Left renal pelvis (tissue), 4 donors: ENCODE data around the gene GAREM1. TPM values are rescaled to one million over a fixed set of nuclear protein-coding genes. Genes with fewer than 3 reads are reported as not detected.
A peak's percentile ranks its signal among the peaks of the same experiment; 100 is the strongest.
"Not testable (repeated sequence)": the region's sequence is repeated elsewhere in the genome, so short reads cannot be mapped to it uniquely, and the experiment has no call there.

Experiments
- DNase-seq, 4 donors: peaks; one replicate each; pipeline ENCODE4 v3.0.0-alpha.2; 2013; ENCODE audit warnings: low read depth in 4 of 4, low spot score in 3 of 4
- polyA plus RNA-seq, 4 donors: library from polyadenylated mRNA; unstranded; fragments of 120-200 nt; gene quantifications; one replicate each; pipeline ENCODE4 v1.2.1, GENCODE V29; 2013; ENCODE audit not compliant: insufficient read length in 4 of 4

GAREM1 gene
- polyA plus RNA-seq, 4 donors = 10.6 to 36.0 (median 31.2) TPM

- DNase-seq = no peak
Observed at GRCh38 chr18:32373505-32373904, 97.2 kb downstream of the GAREM1 start.

- no peak for DNase-seq
Observed at GRCh38 chr18:32372381-32373061, 98.2 kb downstream of the GAREM1 start.

DNA sequence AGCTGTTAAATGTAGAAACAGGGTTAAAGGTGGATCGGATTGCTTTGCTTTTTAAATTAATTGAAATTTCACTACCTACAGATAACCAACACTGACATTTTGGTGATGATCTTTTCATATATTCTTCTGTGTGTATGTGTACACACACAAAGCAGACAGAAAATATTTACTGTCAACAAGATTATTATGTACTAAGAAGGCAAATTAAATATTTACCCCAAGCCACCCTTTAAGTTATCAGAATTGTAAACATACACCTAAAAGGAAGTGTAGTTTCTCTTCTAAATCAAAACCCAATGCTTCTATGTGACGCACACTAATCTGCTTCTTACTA, 98.7 kb downstream of the GAREM1 start:
- no peak for DNase-seq

GRCh38 chr18:32371384-32371783, 99.3 kb downstream of the GAREM1 start:
- no peak for DNase-seq

GRCh38 chr18:32368991-32369390, 101.7 kb downstream of the GAREM1 start:
- DNase-seq = no peak

- DNase-seq = no peak
Observed at GRCh38 chr18:32368170-32368569, 102.5 kb downstream of the GAREM1 start.

GRCh38 chr18:32366586-32367538, 103.8 kb downstream of the GAREM1 start:
- DNase-seq = no peak

DNA sequence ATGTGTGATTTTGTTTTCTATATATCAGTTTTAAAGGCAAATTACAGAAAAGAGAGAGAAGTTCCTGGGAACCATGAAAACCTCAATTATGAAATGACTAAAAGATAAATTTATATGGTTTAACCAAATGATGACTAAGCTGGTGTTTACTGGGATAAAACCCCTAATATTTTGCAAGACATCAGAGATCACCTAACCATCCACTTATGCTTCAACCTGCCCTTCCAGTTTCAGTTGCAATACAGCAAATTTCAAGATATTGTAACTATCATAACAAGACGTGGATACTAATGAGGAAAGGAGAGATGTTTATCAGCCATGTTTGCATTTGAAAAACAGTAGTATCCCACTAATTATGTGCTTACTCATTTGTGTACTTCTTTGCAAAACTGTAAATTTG, 108.2 kb downstream of the GAREM1 start:
- no peak for DNase-seq

- no peak for DNase-seq
Observed at GRCh38 chr18:32360682-32361345, 109.9 kb downstream of the GAREM1 start.

DNA sequence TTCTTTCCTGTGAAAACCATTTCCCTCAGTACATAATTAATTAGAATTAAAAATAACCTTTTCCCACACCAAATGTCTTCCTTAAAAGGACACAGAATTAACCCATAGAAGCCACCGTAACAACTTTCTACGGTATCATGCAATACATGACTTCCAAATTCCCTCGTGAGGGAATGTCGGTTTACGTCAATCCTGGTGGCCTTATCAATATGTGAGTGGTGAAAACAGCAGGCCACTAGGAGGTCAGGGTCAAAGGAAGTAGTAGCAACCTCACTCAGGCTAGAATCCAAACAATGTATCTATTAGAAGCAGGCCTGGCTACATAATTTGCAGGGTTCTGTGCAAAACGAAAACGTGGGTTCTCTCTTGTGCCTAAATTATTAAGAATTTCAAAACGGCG, 112.2 kb downstream of the GAREM1 start:
- DNase-seq = no peak

DNA sequence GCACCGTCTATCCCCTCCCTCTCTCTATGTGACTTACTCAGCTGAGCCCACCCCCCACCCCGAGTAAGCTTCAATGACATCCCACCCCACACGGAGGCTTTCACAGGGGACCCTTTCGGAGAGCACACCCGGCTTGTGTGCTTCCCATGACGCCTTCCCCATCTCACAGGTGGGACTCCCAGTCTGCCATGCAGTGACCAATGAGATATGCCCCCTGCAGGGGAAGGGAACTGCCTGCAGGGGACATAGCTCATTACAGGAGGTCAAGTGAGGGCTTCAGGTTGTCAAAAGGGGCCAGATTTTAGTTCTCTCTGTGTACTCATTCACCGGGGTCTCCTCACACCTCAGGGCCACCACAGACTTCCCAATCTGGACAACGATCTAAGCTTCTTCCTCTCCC, 112.6 kb downstream of the GAREM1 start:
- DNase-seq = no peak

GRCh38 chr18:32355896-32356295, 114.8 kb downstream of the GAREM1 start:
- DNase-seq = no peak

- DNase-seq = no peak
Observed at GRCh38 chr18:32354518-32354917, 116.2 kb downstream of the GAREM1 start.

GRCh38 chr18:32353257-32353656, 117.4 kb downstream of the GAREM1 start:
- no peak for DNase-seq

GRCh38 chr18:32351032-32351431, 119.7 kb downstream of the GAREM1 start:
- DNase-seq = no peak

DNA sequence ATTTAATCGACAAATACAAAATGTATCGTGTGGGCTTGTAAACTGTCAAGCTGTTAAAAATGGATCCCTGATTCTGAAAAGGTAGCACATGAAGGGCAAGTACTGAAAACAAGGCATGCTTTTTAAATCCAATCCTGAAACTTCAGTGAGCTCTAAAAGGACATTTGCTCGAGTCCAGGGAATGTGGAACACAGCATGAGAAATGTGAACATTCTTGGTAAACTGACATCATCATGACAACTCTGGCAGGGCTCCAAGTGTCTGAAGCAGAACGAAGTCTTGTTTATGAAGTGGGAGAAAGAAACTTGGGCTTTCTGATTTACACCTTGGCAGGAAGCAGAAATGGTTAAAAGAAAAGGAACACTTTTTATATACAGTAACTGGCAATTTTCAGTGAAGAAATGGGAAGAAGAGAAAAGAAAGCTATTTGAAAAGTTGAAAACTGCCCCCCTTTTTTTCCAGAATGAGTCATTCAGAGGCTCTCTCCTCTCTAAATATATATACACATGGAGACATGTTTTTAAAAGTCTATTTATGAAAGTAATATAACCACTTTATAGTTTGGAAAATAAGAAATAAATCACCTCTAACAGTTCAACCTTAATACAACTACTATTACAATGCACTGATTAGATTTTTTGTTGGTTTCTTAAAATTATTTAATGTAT, 120.8 kb downstream of the GAREM1 start:
- peak; percentile 74 to 90 (median 86) for DNase-seq

- no peak for DNase-seq
Observed at GRCh38 chr18:32346671-32347070, 124.0 kb downstream of the GAREM1 start.

DNA sequence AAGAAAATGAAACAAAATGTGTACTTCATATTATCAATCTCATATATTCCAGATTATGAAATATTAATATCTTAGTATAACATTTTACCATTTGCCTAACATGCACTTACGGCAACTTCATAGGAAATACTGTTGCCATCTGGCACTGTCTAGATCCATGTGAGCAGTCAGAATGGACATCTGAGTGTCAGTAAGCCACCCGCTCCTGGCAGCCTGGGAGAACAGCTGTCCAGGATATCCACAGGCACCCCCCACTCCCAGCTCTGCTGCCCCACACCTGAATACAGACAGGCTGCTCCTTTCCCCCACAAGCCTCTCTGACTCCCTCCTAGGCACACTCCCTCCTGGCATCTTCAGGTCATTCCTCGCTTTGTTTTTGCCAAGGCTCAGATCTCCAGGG, 127.0 kb downstream of the GAREM1 start:
- DNase-seq = no peak

- not testable (repeated sequence) for DNase-seq
Observed at GRCh38 chr18:32341112-32341511, 129.6 kb downstream of the GAREM1 start.

GRCh38 chr18:32339045-32339444, 131.6 kb downstream of the GAREM1 start:
- no peak for DNase-seq

GRCh38 chr18:32337821-32338220, 132.9 kb downstream of the GAREM1 start:
- no peak for DNase-seq
